Bronchial epithelial cell (primary cell): ENCODE data around the gene SLCO2B1. TPM values are rescaled to one million over a fixed set of nuclear protein-coding genes. Genes with fewer than 3 reads are reported as not detected.

Experiments
- DNase-seq: peaks from one replicate; pipeline ENCODE4 v3.0.0-alpha.2; 2010; ENCODE audit warnings: low read depth
- FAIRE-seq: peaks from 2 replicates; lab custom pipeline; 2011; peaks lifted over from hg19 to GRCh38; lab: Jason Lieb, UNC
- H3K27me3 ChIP-seq: 2 replicates; pipeline ENCODE4 v1.5.1; 2011; ENCODE audit warnings: low read length; ENCODE audit not compliant: control insufficient read depth, insufficient read depth
- H3K36me3 ChIP-seq: 2 replicates; pipeline ENCODE4 v1.5.1; 2011; ENCODE audit warnings: low read length; ENCODE audit not compliant: control insufficient read depth, insufficient read depth
- H3K4me3 ChIP-seq: 2 replicates; pipeline ENCODE4 v1.5.1; 2011; ENCODE audit warnings: mild to moderate bottlenecking, low read depth, low read length, control low read depth
- total RNA-seq: library from RNA; depleted of rRNA; stranded (reverse); fragments of >200 nt; gene quantifications from 2 replicates; pipeline ENCODE4 v1.2.1, GENCODE V29; 2014
- TF ChIP-seq, protein P1 (sequence below): IDR thresholded peaks from 2 replicates; pipeline ENCODE4 v1.5.1; 2011; ENCODE audit warnings: mild to moderate bottlenecking, moderate library complexity, low read length, control low read depth, inconsistent platforms; ENCODE audit not compliant: insufficient read depth, severe bottlenecking

SLCO2B1 gene
- total RNA-seq, 1 donor from 2014 or later, result not detected

- TF ChIP-seq, protein P1, sequence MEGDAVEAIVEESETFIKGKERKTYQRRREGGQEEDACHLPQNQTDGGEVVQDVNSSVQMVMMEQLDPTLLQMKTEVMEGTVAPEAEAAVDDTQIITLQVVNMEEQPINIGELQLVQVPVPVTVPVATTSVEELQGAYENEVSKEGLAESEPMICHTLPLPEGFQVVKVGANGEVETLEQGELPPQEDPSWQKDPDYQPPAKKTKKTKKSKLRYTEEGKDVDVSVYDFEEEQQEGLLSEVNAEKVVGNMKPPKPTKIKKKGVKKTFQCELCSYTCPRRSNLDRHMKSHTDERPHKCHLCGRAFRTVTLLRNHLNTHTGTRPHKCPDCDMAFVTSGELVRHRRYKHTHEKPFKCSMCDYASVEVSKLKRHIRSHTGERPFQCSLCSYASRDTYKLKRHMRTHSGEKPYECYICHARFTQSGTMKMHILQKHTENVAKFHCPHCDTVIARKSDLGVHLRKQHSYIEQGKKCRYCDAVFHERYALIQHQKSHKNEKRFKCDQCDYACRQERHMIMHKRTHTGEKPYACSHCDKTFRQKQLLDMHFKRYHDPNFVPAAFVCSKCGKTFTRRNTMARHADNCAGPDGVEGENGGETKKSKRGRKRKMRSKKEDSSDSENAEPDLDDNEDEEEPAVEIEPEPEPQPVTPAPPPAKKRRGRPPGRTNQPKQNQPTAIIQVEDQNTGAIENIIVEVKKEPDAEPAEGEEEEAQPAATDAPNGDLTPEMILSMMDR, result no peak
- H3K27me3 ChIP-seq, result no peaks in the 10 kb centered on the region
- FAIRE-seq, result no peak
- no peak for DNase-seq
- H3K4me3 ChIP-seq, result no peak overlapping the region
- H3K36me3 ChIP-seq, result no peaks in the 10 kb centered on the region
Observed at GRCh38 chr11:75205564-75206020, 54.7 kb downstream of the SLCO2B1 start.

DNA sequence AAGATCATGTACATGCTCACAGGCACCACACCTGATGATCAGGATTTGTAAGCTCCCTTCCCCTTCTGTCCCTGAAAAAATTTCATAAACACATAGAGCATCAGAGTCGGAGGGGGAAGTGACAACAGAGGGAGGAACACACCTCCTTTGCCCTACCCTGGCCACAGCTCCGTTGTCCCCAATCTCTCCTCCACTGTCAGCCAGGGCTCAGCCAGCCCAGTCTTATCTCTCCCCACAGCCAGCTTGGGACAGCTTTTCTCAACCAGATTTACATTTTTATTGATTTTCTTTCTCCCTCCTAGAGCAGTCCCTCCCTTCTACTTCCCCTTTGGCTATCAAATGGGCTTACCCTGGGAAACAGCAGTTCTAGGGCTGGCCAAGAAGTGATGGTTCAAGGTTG lies 57.5 kb downstream of the SLCO2B1 start:
- Histone ChIP-seq H3K27me3 (no peaks in the 10 kb centered on the region), H3K36me3 (no peaks in the 10 kb centered on the region), H3K4me3 (no peak overlapping the region)
- FAIRE-seq (no peak), DNase-seq (no peak)
- TF ChIP-seq, protein P1, result no peak

DNA sequence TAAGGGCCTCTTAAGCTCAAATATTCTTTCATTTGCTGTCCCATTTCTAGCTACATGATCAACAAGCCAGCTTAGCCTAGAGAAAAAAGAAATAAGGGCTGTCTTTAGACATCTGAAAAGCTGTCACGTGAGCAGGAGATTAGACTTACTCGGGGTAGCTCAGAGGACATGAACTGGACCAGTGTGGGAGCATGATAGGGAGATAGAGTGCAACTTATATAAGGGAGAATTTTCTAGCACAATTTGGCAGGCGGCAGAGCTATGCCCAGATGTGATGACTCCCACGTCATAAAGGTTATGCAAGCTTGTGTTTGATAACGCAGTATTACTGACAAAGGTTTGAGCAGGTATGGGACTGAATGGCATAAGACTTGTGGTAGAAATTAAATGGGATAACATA lies 61.5 kb downstream of the SLCO2B1 start:
- Histone ChIP-seq H3K36me3 (no peaks in the 10 kb centered on the region), H3K4me3 (no peak overlapping the region), H3K27me3 (no peaks in the 10 kb centered on the region)
- DNase-seq (no peak), FAIRE-seq (no peak)
- TF ChIP-seq, protein P1, result no peak

- H3K4me3 ChIP-seq, result no peak overlapping the region
- DNase-seq (peak; percentile 48), FAIRE-seq (peak; percentile 50)
- H3K27me3 ChIP-seq, result no peaks in the 10 kb centered on the region
- TF ChIP-seq, protein P1, result peak; percentile 23
- no peaks in the 10 kb centered on the region for H3K36me3 ChIP-seq
Observed at GRCh38 chr11:75214411-75214821, 63.5 kb downstream of the SLCO2B1 start.

GRCh38 chr11:75214843-75215242 lies 63.9 kb downstream of the SLCO2B1 start:
- no peaks in the 10 kb centered on the region for H3K27me3 ChIP-seq
- TF ChIP-seq, protein P1, result no peak
- FAIRE-seq (peak; percentile 83), DNase-seq (no peak)
- no peaks in the 10 kb centered on the region for H3K36me3 ChIP-seq
- H3K4me3 ChIP-seq, result no peak overlapping the region

DNA sequence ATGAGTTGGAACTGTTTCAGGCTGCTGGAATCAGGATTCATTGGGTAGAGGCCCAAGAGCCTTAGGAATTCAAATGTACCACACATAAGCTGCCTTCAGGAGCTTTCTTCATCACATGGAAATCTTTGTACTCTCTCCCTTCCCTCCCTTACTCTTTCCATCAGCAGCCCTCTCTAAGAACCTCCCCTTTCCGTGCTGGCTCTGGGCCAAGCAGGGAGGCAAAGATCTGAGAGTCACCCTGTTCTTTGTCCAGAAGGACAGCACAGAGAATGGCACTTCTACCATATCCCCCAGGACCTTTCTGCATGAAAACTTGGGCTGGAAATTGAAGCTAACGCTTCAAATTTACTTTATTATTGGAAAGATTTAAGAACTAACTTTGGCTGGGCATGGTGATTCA lies 69.0 kb downstream of the SLCO2B1 start:
- Histone ChIP-seq H3K4me3 (no peak overlapping the region), H3K36me3 (no peaks in the 10 kb centered on the region), H3K27me3 (no peaks in the 10 kb centered on the region)
- no peak for FAIRE-seq
- no peak for DNase-seq
- TF ChIP-seq, protein P1, result no peak
